NCI-H1417 (cell line): ENCODE data around the gene GPHN.
A peak's percentile ranks its signal among the peaks of the same experiment; 100 is the strongest.

Source experiments
- DNase-seq, 3 experiments: peaks; one replicate each; lab custom pipeline; 2025; lab: John Stamatoyannopoulos, UW

The GPHN gene

GRCh38 chr14:66507722-66508546 is at the start of gene GPHN:
TSS of gene GPHN (plus strand) at chr14:66508147.
- DNase-seq, result peak; percentile 90 to 98 (median 94)

GRCh38 chr14:66459603-66460002 is 48.3 kb upstream of the GPHN start:
- no peak for DNase-seq

- no peak for DNase-seq
Observed at GRCh38 chr14:66464261-66464660, 43.7 kb upstream of the GPHN start.

GRCh38 chr14:66468778-66469367 is 39.1 kb upstream of the GPHN start:
- no peak for DNase-seq

GRCh38 chr14:66471584-66471983 is 36.4 kb upstream of the GPHN start:
- no peak for DNase-seq

- DNase-seq, result no peak
Observed at GRCh38 chr14:66472251-66472650, 35.7 kb upstream of the GPHN start.

GRCh38 chr14:66473223-66473622 is 34.7 kb upstream of the GPHN start:
- no peak for DNase-seq

- no peak for DNase-seq
Observed at GRCh38 chr14:66476964-66477363, 31.0 kb upstream of the GPHN start.

GRCh38 chr14:66477567-66477966 is 30.4 kb upstream of the GPHN start:
- DNase-seq, result no peak

GRCh38 chr14:66482873-66483272 is 25.1 kb upstream of the GPHN start:
- DNase-seq, result no peak

GRCh38 chr14:66483322-66483721 is 24.6 kb upstream of the GPHN start:
- no peak for DNase-seq

GRCh38 chr14:66485029-66485428 is 22.9 kb upstream of the GPHN start:
- no peak for DNase-seq

- DNase-seq, result no peak
Observed at GRCh38 chr14:66485910-66486421, 22.0 kb upstream of the GPHN start, which contains the start of gene CCDC196. TSS of gene CCDC196 (plus strand) at chr14:66486371. CDS start at chr14:66486503, 132 bp downstream.

- no peak for DNase-seq
Observed at GRCh38 chr14:66487164-66487563, 20.8 kb upstream of the GPHN start.

GRCh38 chr14:66490143-66491111 is 17.5 kb upstream of the GPHN start:
- no peak for DNase-seq

- no peak for DNase-seq
Observed at GRCh38 chr14:66493750-66494149, 14.2 kb upstream of the GPHN start.

- peak; percentile 23 to 76 (median 74) for DNase-seq
Observed at GRCh38 chr14:66495218-66496098, 12.5 kb upstream of the GPHN start.

GRCh38 chr14:66496188-66496807 is 11.6 kb upstream of the GPHN start:
- DNase-seq, result no peak

- DNase-seq, result no peak
Observed at GRCh38 chr14:66496911-66497310, 11.0 kb upstream of the GPHN start.

- no peak for DNase-seq
Observed at GRCh38 chr14:66498311-66498710, 9.6 kb upstream of the GPHN start.

GRCh38 chr14:66501592-66501991 is 6.4 kb upstream of the GPHN start:
- DNase-seq, result no peak
